Stimulated activated CD4-positive, alpha-beta T cell treated with anti-CD3 and anti-CD28 coated beads, TNF-alpha, amount 100 ng/mL, for 48 hours (primary cell): ENCODE data around the gene SUMO1.
"Not testable (repeated sequence)": the region's sequence is repeated elsewhere in the genome, so short reads cannot be mapped to it uniquely, and the experiment has no call there.

Experiments used
- DNase-seq, 3 donors: peaks; one replicate each; pipeline ENCODE4 v3.0.0-alpha.2; 2020; ENCODE audit warnings: low read depth in 3 of 3

SUMO1 gene

DNA sequence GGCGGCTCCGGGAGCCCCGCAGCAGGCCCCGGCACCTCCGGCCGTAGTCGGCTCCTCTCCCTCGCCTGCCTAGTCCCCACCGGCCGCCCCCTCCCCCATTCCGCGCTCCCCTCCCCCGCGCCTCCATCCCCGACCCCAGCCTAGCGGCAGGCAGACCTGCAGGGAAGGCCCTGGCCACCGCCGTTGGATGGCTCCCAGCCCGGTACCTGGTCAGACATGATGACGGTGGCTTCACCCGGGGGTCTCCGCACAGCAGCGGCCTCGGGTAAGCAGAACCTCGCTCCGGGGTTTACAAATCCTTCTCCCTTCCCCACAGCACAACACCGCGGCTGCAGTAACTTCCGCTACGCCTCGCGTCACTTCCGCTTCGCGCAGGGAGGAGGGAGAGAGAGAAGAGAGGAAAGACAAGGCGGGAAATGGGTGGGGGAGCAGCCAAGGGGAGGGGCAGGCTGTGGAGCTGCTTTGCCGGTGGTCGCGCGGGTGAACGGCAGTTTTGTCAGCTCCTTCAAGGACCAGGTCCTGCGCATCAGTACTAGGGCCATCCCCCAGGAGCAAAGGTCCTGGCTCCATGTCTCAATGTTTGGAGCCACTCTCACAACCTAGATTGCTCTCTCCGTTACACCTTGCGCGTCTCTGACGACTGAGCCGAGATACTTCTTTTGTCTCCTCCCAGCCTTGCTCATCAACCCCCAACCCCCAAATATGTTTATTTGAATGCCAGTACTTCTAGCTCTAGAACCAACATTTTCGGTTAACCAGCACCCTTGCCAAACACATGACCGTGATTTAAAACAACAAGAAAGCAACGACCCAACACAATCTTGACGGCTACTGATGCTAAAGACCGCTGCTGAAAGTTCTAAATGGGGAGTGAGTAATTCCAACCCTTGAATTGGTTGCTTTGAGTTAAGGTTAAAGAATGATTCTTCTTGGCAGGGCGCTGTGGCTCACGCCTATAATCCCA is at the start of gene SUMO1:
SUMO1 (minus strand) TSS at position 364 of the 964 bp plus-strand sequence; CDS start at position 218, 146 bp downstream.
- peak; percentile 81 to 87 (median 82) for DNase-seq

- DNase-seq = no peak
These were observed 48.2 kb upstream of the SUMO1 start for GRCh38 chr2:202286595-202286994.

DNA sequence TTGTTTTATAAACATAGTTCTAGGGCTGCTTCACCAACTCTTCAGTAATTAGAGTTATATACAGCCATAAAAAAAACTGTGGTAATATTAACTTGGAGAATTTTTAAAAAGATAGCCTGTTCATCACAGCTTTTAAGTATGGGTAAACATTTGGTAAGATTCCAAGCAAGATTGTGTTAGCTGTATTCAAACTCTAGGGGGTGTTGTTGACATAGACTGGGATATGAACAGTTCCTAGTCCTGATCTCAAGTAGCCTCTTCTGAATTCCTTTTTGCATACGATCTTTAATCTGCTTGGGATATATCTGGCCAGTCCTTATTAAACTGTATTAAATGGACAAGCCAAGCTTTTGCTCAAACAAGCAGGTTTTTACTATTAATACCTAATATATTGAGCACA is 40.5 kb upstream of the SUMO1 start:
- DNase-seq = no peak

- no peak for DNase-seq
These were observed 39.8 kb upstream of the SUMO1 start for GRCh38 chr2:202278036-202278760.

- DNase-seq = peak in 1 of 3 donors; percentile 31
These were observed 37.8 kb upstream of the SUMO1 start for GRCh38 chr2:202276078-202276720.

- DNase-seq = no peak
These were observed 32.1 kb upstream of the SUMO1 start for GRCh38 chr2:202270487-202270886.

DNA sequence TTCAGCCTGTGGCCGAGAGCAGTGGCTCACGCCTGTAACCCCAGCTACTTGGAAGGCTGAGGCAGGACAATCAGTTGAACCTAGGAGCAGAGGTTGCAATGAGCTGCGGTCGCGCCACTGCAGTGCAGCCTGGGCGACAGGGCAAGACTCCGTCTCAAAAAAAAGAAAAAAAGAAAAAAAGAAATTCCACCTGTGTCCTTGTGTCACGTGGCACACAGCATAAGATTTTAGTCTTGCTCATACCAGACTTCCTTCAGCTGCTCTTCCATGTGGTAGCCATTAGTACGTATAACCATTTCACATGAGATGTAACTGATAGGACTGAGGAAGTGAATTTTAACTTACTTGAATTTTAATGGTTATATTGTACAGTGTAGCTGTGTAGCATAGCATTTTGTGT is 31.2 kb upstream of the SUMO1 start:
- DNase-seq = no peak

GRCh38 chr2:202267495-202267894 is 29.1 kb upstream of the SUMO1 start:
- DNase-seq = no peak

- DNase-seq = peak; percentile 80 to 85 (median 82)
These were observed 27.3 kb upstream of the SUMO1 start, which contains the start of gene NOP58 for GRCh38 chr2:202265467-202266277. Gene NOP58, plus strand, starts transcription at chr2:202265763. Its CDS starts 179 bp downstream, at chr2:202265942.

GRCh38 chr2:202261531-202261930 is 23.1 kb upstream of the SUMO1 start:
- no peak for DNase-seq

DNA sequence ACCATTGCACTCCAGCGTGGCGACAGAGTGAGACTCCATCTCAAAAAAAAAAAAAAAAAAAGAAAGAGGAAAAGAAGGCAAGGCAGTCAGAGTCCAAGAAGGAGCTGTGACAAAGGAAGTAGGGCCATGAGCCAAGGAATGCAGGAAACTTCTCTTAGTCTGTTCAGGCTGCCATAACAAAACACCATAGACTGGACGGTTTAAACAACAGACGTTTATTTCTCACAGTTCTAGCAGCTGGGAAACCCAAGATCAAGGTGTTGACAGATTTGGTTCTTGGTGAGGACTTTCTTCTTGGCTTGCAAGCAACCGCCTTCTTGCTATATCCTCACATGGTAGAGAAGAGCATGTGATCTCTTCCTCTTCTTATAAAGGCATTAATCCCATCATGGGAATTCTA is 13.1 kb upstream of the SUMO1 start:
- DNase-seq = no peak

DNA sequence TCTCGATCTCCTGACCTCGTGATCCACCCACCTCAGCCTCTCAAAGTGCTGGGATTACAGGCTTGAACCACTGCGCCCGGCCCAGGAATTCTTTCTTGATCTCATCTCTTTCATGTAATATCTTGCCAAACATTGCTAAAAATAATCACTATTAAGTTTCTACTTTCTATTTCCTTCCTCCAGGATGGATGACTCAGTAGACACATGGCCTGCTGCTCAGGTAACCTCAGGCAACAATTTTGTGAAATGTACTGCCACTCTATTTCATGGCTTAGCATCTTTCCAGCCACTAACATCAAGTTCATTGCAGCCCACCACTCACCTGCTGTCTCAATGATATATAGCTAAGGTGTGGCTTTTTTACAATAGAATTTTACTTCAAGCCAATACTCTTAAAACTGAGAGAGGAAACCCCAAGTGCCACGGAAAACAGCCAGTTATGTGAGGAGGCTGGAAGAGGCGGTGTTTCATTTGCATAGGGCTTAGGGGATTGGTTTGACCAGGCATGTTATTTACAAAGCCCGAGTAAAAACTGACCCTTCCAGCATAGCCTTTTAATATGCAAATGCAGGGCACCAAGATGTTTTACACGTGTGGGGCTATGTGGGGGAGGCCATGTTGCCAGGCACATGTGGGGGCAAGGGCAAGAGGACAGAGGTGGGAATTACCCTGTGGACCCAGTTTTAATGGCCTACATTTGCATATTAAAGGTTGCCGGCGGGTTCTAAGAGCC is 11.3 kb upstream of the SUMO1 start:
- DNase-seq = no peak

DNA sequence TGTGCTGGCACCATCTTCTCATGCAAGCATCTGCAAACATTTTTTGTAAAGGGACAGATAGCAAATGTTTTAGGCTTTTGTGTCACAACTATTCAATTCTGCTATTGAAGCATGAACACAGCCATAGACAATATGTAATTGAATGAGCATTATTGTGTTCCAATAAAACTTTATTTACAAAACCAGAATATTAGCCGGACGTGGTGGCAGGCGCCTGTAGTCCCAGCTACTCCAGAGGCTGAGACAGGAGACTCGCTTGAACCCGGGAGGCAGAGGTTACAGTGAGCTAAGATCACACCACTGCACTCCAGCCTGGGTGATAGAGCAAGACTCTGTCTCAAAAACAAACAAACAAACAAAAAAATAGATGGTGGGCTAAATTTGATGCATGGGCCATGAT is 9.3 kb upstream of the SUMO1 start:
- DNase-seq = not testable (repeated sequence)

- DNase-seq = peak in 1 of 3 donors; percentile 4
These were observed 587 bp downstream of the SUMO1 start for GRCh38 chr2:202237787-202238233.

DNA sequence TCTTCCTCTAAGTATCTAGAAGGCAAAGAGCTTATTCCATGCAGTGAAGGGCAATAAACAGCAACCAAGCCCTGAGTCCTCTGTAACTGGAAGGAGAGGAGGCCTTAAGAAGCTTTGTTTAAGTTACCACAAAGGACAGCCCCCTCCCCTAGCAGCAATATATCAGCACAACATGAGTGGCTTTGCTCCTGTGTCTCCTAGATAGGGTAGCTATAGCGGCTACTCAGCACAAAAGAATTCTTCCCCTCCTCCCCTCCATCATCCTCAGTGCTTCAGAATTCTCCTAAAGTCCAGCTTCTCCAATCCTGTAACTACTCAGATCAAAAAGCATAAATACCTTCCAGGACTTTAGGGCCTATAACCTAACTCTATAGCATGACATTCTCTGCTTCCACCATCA is 16.5 kb downstream of the SUMO1 start:
- DNase-seq = no peak

DNA sequence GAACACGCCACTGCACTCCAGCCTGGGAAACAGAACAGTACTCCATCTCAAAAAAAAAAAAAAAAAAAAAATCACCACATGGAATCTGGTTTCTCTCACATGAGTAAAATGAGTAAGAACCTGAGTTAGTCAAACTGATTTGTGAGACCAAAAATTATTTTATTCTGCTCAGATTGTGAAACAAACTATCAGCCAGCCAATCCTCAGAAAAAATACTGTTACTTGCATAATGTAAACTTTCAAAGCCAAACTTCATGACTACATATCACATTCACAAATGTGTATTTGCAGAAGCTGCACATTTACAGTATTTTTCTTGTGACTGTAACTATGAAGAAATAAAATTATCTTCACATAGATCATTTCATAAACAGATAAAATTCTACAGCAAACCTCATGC is 23.2 kb downstream of the SUMO1 start:
- no peak for DNase-seq

DNA sequence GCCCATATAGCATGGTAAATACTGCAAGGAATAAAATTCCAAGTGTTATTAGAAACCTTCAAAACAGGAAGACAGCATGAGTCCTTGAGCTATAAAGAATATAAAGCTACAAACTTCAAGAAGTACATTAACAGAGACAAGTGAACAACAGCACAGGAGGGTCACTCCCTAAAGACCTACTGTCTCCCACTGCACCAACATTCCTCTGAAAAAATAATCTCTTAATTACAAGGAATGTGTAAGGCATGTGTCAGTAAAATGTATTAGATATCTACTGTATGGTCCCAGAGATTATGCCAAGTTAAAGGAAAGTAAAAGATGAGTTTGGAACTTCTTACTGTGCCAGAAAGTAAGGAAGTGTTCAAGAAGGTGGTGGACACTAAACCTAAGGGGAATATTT is 29.9 kb downstream of the SUMO1 start:
- no peak for DNase-seq

- no peak for DNase-seq
These were observed 33.5 kb downstream of the SUMO1 start for GRCh38 chr2:202204855-202205254.

DNA sequence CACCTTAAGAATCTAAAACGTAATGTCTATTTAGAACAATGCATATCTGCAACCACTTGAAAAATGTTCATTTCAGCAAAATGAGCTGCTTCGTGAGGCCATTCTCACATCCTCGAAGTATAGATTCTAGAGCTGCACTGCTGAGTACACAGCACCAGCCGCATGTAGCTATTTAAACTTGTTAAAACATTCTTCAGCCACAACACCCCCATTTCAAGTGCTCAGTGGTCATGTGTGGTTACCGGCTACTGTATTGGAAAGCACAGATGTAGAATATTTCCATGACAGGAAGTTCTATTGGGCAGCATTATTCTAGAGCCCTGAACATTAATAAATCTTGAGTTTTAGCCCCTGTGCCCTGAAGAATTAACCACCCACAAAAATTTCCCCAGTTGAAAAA is 35.0 kb downstream of the SUMO1 start:
- DNase-seq = no peak
